Ectodermal cell (in vitro differentiated cells): Measurements from ENCODE around the gene HPCAL1.

Experiments
- H3K27ac ChIP-seq: 2 replicates; pipeline ENCODE4 v1.7.0; 2013; ENCODE audit warnings: mild to moderate bottlenecking, low read depth, low read length; ENCODE audit not compliant: insufficient read depth, poor library complexity, severe bottlenecking
- H3K27me3 ChIP-seq: 2 replicates; pipeline ENCODE4 v1.7.0; 2013; ENCODE audit warnings: mild to moderate bottlenecking, low read length; ENCODE audit not compliant: insufficient read depth, control insufficient read depth, poor library complexity, severe bottlenecking
- H3K36me3 ChIP-seq: one replicate; pipeline ENCODE4 v1.7.0; 2013; ENCODE audit warnings: low read length; ENCODE audit not compliant: control insufficient read depth, insufficient read depth
- H3K4me1 ChIP-seq: one replicate; pipeline ENCODE4 v1.7.0; 2013; ENCODE audit warnings: low read length; ENCODE audit not compliant: control insufficient read depth, insufficient read depth
- H3K4me3 ChIP-seq: 2 replicates; pipeline ENCODE4 v1.7.0; 2013; ENCODE audit warnings: low read depth, low read length, control low read depth; ENCODE audit not compliant: insufficient read depth
- H3K9me3 ChIP-seq: 2 replicates; pipeline ENCODE4 v1.7.0; 2013; ENCODE audit warnings: mild to moderate bottlenecking, low read length, moderate library complexity; ENCODE audit not compliant: control insufficient read depth
- WGBS, 2 experiments: methylation state at CpG; one replicate each; pipeline ENCODE4 v1.1.7; 2013; ENCODE audit warnings: missing lambda C conversion rate in 2 of 2; 5-methylcytosine and 5-hydroxymethylcytosine counted together

Gene HPCAL1

DNA sequence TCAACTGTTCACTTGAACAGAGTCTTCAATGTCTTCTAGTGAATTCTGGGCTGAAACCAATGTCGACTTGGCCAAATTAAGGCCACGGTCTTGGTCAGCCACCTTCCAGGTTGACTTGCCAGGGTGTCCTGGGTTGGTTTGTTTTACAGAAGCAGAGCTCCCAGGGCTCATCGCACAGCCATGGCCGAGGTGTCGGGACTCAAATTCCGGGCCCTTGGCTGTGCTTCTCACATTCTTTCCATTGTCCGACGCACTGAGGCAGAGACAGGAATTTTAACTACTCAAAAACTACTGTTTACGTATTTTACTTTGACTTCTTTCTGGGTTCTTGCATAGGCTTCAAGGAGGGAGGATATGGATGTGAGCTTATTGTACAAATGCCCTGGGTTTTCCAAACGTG, 51.7 kb downstream of the HPCAL1 start:
- no peaks in the 10 kb centered on the region for H3K36me3 ChIP-seq
- H3K9me3 ChIP-seq = no peaks in the 10 kb centered on the region
- no peak overlapping the region for H3K4me3 ChIP-seq
- no peaks in the 10 kb centered on the region for H3K27me3 ChIP-seq
- WGBS, 2 experiments = 90 to 97% methylated on average over 10 of the region's 10 CpGs
- H3K27ac ChIP-seq = no peak overlapping the region
- H3K4me1 ChIP-seq = peaks cover 1% of the 10 kb centered on the region

DNA sequence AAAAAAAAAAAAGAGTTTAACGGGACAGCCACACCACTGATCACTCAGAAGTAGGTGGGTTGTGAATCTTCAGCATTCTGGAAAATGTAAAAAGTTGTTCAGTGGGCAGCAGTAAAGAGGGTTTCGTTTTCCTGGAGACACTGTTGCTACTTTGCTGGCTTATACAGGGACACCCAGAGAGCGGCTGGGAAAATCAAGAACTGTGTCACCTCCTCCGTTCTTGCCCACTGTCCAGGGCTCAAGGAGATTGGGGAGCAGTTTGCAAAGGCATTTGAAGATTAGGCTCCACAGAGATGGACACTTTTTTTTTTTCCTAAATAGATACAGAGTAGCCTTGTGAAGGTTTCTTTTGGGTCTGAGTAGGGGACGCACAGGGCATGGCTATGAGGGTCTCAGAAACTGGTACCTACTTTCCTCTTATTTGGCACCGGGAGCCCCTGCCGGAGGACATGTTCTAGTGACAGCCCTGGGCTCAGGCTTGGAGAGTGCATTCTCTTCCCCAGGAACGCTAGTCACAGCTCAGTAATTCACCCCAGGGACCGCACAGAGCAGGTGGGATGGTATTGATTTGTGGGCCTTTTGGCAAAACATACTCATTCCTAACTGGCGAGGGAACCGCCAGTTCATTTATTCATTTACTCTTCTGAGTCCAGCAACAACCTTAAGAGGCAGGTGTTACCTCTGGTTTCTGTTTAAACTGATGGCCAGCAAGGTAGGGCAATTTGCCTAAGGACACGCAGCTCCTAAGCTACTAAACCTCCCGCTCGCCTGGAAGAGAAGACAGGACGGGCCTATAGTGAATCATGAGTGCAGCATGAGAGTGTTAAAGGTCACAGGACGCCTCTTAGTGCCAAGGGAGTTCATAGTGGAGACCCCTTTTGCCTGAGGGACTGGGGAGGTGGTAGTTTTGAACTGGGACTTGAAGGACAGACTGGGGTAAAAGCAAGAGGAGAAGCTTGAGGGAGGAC, 53.1 kb downstream of the HPCAL1 start:
- Histone ChIP-seq H3K9me3 (no peaks in the 10 kb centered on the region), H3K27me3 (no peaks in the 10 kb centered on the region), H3K27ac (no peak overlapping the region), H3K4me3 (no peak overlapping the region), H3K4me1 (peaks cover 4% of the 10 kb centered on the region), H3K36me3 (no peaks in the 10 kb centered on the region)
- WGBS, 2 experiments = 92 to 93% methylated on average over 16 of the region's 16 CpGs

DNA sequence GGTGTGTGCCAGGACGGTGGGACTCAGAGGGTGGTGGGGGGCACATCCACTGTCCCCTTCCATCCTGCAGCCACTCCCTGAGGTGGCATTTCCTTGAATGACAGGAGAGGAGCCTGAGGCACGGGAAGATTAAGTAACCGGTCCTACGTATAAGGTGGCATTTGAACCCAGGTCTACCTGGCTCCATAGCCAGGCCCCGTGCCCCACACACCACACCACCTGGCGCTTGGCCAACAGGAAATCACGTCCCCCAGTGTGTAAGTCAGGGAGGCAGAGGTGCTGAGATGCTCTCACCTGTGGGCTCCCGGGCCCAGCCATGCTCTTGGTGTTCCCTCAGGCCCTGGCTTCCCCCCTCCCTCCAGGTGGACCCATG, 53.7 kb downstream of the HPCAL1 start:
- no peaks in the 10 kb centered on the region for H3K36me3 ChIP-seq
- peaks cover 4% of the 10 kb centered on the region for H3K4me1 ChIP-seq
- no peak overlapping the region for H3K4me3 ChIP-seq
- H3K9me3 ChIP-seq = no peaks in the 10 kb centered on the region
- 95 to 96% methylated on average over 8 of the region's 8 CpGs for WGBS, 2 experiments
- no peaks in the 10 kb centered on the region for H3K27me3 ChIP-seq
- H3K27ac ChIP-seq = no peak overlapping the region

DNA sequence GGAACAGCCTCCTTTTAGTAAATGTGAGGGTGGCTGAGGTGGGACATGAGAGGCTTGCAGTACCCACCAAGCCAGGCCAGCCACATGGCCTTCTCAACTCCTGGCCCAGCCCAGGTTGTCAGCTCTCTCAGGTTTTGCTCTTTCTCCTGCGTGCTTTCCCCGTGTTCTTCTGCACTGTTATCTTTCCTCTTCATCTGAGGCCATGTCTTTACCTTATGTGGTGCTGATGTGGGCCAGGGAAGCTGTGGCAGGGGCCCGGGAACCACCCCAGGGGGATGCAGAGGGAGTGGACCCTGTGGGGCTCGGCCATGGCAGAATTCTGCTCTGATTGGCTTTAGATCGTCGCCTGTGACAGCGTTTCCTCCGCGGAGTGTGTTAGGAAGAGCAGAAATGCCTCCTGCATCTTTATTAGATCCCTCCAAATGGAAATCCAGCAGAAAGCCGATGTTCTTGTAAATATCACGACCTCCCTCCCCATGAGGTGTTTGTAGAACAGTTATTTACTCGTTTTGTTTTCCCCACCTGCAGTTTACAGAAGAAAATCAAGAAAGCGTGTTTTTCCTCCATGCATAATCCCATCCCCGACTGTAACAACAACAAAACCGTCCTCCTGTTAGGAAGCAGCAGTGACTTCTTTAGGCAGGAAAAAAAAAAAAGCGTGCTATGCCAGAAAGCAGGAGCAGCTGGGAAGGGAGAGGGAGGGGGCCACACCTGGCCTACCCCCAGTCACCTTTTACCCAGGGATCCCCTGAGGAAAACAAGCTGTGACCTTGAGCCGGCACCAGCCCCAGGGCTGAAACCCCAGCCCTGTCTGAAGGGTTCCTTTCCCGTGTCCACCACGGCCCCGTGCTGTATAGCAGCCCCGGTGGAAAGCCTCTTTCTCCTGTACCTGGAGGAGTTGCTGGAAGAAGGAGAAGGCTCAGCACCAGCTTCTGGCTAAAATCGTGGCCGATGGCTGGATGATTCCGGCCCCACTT, 54.8 kb downstream of the HPCAL1 start:
- Histone ChIP-seq H3K36me3 (no peaks in the 10 kb centered on the region), H3K4me1 (peaks cover 4% of the 10 kb centered on the region), H3K27me3 (no peaks in the 10 kb centered on the region), H3K27ac (no peak overlapping the region), H3K9me3 (no peaks in the 10 kb centered on the region), H3K4me3 (no peak overlapping the region)
- WGBS, 2 experiments = 81 to 85% methylated on average over 24 of the region's 24 CpGs

DNA sequence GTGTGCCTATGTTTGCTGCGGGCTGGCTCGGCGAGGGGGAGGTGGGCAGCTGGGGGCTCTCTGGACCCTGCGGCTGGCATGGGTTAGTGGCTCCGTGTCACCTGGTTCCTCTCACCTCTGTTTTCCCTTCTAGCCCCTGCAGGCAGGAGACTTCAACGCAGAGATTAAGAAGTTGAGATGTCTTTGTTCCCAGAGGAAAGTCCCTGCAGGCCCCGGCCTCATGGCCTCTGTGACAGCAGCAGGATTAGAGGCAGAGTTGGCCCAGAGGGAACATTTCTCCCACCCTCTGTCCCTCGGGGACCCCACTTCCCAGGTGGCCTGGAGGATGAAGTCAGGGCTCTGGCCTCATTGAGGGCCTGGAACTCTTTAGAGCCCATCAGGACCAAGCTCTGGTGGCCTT, 56.5 kb downstream of the HPCAL1 start:
- 84 to 87% methylated on average over 8 of the region's 8 CpGs for WGBS, 2 experiments
- H3K4me3 ChIP-seq = no peak overlapping the region
- no peaks in the 10 kb centered on the region for H3K9me3 ChIP-seq
- H3K36me3 ChIP-seq = no peaks in the 10 kb centered on the region
- H3K27ac ChIP-seq = no peak overlapping the region
- H3K4me1 ChIP-seq = peaks cover 4% of the 10 kb centered on the region
- H3K27me3 ChIP-seq = no peaks in the 10 kb centered on the region

DNA sequence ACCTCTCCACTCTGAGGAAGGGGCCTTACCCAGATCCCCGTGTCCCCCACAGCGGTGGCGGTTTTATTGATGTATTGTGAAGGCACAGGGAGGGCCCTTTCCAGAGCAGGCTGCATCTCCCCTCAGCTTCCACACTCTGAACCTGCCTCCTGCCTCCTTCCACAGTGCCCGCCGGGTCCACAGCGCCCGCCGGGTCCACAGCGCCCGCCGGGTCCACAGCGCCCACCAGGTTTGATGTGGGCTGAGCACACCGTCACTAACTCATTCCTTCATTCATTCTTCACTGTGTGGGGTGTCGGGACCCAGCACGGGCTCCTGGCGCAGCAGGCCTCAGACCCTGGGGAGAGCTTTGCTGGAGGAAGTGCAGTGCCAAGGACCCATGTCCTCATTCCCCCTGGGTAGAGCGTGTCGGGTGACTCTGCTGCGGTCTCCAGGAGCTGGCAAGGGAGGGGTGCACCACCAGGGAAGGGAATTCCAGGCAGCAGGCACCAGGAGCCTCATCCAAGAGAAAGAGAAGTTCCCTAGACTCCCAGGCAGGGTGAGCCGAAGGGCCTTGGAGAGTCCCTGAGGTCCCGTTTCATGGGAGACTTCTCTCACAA, 57.1 kb downstream of the HPCAL1 start:
- 94 to 96% methylated on average over 21 of the region's 21 CpGs for WGBS, 2 experiments
- Histone ChIP-seq H3K4me1 (peaks cover 4% of the 10 kb centered on the region), H3K36me3 (no peaks in the 10 kb centered on the region), H3K9me3 (no peaks in the 10 kb centered on the region), H3K4me3 (no peak overlapping the region), H3K27me3 (no peaks in the 10 kb centered on the region), H3K27ac (no peak overlapping the region)

DNA sequence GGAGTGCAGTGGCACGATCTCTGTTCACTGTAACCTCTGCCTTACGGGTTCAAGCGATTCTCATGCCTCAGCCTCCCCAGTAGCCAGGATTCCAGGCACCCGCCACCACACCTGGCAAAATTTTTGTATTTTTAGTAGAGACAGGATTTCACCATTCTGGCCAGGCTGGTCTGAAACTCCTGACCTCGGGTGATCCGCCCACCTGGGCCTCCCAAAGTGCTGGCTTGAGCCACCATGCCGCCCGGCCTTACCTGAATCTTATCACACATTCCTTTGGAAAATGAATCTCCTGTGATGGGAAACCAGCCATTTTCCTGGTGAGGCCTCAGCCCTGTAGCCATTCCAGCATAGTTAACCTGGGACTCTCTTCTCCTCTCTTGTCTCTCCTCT, 57.8 kb downstream of the HPCAL1 start:
- no peaks in the 10 kb centered on the region for H3K9me3 ChIP-seq
- H3K36me3 ChIP-seq = no peaks in the 10 kb centered on the region
- H3K27ac ChIP-seq = no peak overlapping the region
- no peak overlapping the region for H3K4me3 ChIP-seq
- H3K4me1 ChIP-seq = peaks cover 4% of the 10 kb centered on the region
- no peaks in the 10 kb centered on the region for H3K27me3 ChIP-seq
- WGBS, 2 experiments = 94 to 95% methylated on average over 8 of the region's 8 CpGs

DNA sequence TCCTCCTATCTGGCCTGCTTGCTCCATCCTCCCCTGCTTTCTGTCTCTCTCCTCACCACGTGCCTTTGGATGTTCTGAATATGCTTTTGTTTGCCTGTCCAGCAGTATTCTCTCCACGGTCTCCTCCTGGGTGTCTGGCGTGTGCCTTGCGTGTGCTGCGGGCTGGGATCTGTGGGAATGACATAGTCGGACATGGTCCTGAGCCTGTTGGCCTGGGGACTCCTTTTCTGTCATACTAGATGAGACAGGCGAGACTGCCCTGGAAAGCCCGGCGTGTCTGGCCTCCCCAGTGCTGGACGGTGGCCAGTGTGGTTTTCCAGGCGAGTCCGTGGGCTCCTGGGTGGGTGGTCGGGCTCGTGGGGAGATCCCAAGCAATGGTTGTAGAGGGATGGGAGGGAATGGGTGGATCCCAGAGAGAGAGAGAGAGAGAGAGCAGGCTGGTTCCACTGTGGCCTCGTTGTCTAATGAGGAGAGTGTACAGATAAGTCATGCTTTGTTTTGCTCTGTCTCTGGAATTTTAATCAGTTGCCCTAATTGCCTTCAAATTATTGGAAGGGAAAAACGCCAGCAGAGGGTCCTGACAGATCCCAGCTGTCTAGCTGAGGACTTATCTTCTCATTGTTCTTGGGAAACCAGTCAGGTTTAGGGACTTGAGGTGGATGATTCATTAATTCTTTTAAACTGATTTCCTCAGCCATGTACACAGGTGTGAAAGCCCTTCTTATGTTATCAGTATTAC, 58.3 kb downstream of the HPCAL1 start:
- WGBS, 2 experiments = 93% methylated on average over 16 of the region's 16 CpGs
- Histone ChIP-seq H3K4me3 (no peak overlapping the region), H3K9me3 (no peaks in the 10 kb centered on the region), H3K27ac (no peak overlapping the region), H3K4me1 (peaks cover 4% of the 10 kb centered on the region), H3K27me3 (no peaks in the 10 kb centered on the region), H3K36me3 (no peaks in the 10 kb centered on the region)

DNA sequence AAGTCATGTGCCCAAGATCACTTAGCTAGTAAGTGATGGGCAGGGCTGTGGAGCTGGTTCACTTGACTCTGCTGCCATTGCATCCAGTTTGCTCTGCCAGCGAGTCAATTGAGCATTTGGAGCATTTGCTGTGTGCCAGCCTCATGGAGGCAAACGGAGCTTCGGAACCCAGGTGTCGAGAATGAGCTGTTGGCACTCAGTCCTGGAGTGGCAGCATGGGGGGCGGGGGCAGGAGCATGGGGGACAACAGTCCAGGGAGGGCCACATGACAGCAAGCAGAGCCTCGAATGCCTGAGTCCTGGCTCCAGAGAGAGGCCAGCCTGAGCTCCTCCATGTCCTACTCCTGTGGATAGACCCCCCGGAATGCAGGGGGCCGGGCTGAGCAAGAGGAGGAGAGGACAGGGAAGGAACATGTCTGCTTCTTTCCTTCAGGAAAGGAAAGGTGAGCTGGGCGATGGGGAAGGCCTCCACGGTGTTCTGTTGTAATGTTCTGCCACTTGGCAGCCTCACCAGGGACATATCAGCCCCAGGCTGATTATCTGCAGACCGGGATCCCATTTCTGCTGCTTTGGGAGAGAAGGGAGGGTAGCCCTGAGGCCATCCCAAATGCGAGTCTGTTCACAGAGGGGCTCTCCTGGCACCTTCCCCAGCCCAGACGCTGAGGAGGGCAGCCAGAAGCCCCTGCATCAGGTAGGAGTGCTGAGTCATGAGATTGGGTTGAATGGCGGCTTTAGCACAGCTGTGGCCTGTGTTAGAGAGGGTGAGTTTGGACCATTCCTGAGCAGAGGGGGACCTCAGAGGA, 59.6 kb downstream of the HPCAL1 start:
- H3K27me3 ChIP-seq = no peaks in the 10 kb centered on the region
- H3K4me3 ChIP-seq = no peak overlapping the region
- H3K36me3 ChIP-seq = no peaks in the 10 kb centered on the region
- H3K9me3 ChIP-seq = no peaks in the 10 kb centered on the region
- WGBS, 2 experiments = 85 to 88% methylated on average over 14 of the region's 14 CpGs
- H3K27ac ChIP-seq = no peak overlapping the region
- peaks cover 4% of the 10 kb centered on the region for H3K4me1 ChIP-seq
